Measurements from ENCODE around the gene SLC22A3.
"Not testable (repeated sequence)": the region's sequence is repeated elsewhere in the genome, so short reads cannot be mapped to it uniquely, and the experiment has no call there.

SLC22A3 gene

GRCh38 chr6:160337301-160337700 lies 10.9 kb upstream of the SLC22A3 start:
- DNase-seq = no peak

DNA sequence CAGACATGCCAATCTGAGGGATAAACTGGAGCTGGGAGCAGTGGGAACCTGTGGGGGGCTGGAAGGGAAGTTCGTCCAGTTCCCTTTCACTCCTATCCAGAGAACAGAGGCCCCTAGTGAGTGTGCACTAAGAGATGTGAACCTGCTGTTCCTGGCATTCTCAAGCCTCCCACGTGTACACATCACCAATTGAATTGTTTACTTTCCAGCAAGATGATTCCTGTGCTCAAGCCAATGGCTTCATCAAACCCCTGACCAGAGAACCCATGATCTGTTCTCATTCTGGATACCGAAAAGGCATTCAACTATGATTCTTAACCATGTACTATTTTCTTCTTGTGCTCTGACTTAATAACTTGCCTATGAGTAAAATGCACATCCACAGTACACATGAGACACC lies 10.2 kb upstream of the SLC22A3 start:
- no peak for DNase-seq

GRCh38 chr6:160343144-160343543 lies 5.0 kb upstream of the SLC22A3 start:
- no peak for DNase-seq

DNA sequence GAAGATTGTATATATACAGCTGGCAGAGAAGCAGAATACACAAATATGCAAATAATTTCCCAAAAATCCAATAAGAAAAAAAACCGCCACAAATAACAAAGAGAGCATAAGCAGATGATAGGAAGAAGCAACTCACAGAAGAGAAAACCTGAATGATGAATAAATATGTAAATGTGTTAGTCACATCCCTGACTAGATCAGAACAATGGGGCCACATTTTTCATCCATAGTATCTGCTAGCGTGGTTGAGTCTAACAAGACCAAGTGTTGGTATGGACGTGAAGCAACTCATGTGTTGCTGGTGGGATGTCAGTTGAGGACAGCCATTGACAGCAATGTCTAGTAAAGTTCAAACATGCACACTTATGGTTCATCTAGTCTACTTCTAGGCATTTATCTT lies 3.9 kb upstream of the SLC22A3 start:
- DNase-seq = no peak

DNA sequence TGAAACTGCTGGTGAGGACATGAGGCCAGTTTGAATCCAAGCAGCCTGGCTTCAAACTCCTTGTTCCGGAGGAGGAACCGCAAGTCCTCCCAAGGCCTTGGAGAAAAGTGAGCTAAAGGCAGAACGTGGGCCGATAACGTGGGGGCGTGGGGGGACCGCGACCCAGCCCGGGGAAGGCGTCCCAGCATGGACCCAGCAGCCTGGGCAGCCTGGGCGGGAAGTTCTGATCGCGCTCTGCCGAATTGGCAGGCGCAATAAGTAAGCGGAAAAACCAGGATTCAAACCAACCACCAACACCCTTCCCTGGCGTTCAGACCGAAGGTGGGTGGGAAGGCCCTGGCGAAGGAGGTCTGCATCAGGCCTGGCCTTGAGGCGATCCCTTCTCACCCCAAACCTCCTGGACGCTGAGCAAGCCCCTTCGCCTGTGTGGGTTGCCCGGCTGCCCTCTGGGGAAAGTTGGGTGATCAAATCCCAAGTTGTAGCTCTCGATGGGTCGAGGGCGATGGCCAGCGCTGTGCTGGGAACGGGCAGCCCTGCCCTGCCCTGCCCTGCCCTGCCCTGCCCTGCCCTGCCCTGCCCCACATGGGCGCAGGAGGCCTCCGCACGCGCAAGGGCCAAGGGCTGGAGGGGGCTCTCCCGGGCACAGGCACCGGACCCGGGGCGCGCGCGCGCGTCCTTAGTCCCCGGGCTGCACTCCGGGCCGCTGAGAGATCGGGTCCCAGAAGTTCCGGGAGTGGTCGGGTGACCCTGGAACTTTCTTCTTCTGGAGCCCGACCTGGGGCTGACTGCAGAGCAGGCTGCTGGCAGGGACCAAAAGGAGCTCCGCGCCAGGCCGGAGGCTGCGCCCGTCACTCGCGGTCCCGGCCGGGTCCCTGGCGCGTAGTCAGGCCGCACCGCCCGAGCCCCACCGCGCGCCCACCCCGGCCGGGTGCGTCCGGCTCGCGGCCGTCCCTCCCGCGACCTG lies 637 bp upstream of the SLC22A3 start:
- DNase-seq = no peak

- DNase-seq = peak in 1 of 2 donors; percentile 37
Observed at GRCh38 chr6:160349020-160349441, 853 bp downstream of the SLC22A3 start.

DNA sequence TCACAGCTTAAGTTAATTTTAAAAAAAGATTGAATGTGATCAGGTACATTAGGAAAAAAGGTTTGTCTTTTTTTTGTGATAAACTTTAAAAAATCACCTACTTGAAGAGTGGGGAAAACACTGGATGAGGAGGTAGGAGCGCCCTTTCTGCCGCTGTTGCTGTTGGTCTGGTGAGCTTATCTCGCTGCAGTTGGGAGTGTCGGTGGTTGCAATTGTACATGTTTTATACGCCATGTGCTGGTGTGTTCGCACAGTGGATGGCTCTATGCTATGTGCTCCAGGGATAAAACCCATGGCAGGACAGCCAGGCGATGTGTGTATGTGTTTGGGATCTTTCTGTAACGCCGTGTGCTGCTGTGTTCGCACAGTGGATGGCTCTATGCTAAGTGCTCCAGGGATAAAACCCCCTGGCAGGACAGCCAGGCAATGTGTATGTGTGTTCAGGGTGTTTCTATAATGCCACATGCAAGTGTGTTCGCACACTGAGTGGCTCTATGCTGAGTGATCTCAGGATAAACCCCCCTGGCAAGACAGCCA lies 1.7 kb downstream of the SLC22A3 start:
- DNase-seq = no peak

GRCh38 chr6:160353950-160354496 lies 5.8 kb downstream of the SLC22A3 start:
- no peak for DNase-seq

- no peak for DNase-seq
Observed at GRCh38 chr6:160355001-160355400, 6.8 kb downstream of the SLC22A3 start.

DNA sequence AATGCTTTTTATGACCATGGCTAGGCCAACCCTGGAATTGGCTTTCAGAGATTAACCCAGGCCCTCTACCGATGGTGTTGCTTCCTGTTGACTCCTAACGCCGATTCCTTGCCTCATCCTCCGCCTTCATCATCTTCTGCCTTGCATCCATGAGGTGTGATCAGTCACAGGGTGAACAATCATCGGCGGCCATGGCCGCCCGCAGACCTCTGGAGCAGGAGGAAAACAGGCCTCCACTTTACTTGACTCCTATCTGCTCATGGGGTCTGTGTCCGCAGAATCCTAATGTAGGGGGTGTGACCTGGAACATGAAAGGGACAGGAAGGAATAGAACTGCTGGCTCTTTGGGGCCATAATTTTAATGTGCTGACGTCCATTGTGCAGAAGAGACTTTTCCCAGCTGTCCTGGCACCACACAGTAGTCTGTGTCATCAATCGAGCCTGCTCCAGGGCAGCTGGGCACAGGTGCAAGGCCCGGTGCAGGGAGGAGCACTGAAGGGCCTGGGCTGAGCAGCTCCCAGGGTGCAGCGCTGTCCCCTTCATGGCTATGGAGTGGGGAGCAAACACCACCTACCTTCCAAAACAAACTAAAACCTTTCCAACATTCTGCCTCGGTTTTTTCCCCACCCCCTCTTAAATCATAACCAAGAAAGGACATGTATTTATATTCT lies 8.0 kb downstream of the SLC22A3 start:
- DNase-seq = no peak

DNA sequence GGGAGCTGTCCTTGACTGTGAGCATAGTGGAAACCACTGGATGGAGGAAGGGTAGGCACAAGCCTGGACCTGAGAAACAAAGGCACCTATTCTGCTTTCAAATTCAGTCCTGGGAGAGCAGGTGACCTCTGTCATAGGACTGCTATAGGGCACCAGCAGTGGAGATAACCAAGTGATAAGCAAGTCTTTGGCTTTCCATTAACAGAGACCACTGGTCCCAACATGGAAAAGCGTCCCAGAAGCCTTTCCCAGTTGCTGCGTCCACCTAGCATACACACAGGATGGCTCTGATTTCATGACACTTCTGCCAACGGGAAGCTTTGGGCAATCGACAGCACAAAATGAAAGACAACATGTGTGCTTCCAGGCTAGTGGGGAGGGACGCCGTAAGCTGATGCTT lies 8.9 kb downstream of the SLC22A3 start:
- DNase-seq = no peak

GRCh38 chr6:160358225-160359119 lies 10.3 kb downstream of the SLC22A3 start:
- DNase-seq = no peak

DNA sequence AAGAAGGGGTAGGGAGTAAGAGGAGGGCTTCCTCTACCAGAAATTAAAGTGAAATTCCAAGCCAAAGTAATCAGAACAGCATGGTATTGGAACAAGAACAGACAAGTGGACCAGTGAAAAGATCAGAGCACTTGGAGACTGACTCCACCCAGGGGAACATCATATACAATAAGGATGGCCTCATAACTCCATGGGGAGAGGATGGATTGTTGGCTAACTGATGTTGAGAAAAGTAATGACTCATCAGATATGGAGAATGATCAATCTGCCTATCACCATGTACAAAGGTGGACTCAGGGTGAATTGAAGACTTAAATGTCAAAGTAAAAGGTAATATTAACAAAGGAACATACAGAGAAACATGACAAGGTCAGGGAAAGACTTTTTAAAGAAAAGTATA lies 12.8 kb downstream of the SLC22A3 start:
- DNase-seq = no peak

DNA sequence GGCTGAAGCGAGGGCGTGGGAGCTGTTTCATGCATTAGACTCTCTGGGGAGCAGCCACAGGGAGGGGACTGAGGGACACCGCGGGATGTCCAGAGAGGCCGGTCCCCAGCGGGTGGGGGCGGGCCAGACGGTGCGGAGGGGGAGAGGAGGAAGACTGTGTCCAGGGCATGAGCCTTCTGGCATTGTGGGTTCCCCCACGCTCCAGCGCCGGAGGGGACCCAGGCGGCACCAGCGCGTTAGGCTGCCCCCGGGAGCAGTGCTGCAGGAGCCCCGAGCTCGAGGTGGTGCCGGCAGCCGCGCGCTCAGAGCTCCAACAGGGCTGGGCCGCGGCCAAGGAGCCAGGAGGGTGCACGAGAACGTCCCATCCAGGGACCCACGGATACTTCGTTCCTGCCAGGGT lies 14.4 kb downstream of the SLC22A3 start:
- DNase-seq = no peak

DNA sequence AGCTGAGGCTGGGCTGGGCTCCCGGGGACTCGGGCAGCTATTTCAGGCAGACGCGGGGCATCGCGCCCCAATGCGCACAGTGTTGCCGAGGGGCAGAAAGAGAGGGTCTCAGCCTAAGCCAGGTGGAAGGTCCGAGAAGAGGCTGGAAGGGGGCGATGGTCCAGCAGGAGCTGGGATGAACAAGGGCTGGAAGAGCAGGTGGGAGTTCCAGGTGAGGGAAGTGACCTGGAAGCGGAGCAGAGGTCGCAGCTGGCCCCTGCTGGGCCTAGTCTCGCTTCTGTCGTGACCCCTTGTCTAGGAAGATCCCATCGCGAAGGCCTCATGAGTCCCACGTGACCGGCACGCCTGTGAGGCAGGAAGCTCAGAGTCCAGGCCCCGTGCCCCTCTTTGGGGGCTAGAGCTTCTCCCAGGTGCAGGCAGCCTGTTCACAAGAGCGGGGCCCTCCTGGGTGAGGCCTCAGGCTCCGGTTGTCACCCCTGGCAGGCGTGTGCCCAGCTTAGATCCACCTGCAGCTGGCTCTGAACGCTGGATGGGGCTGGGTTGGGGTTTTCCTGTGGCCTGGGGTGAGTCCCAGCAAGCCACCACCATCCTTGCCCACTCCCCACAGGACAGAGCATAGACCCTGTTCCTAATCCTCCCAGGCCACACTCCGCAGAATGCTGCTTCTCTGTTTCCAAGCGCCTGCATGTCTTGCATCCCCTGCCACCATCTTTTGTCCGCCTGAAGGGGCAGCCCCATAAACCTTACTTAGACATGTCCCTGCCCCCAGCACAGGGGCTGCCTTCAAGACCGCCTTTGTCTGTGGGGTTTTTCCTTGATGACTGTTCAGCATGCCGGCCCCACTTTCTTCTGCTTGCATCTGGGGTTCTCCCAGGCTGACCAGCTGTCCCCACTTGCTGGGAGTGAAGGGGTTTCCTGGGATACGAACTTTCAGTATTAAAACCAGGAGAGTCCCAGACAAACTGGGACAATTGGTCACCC lies 15.1 kb downstream of the SLC22A3 start:
- no peak for DNase-seq

DNA sequence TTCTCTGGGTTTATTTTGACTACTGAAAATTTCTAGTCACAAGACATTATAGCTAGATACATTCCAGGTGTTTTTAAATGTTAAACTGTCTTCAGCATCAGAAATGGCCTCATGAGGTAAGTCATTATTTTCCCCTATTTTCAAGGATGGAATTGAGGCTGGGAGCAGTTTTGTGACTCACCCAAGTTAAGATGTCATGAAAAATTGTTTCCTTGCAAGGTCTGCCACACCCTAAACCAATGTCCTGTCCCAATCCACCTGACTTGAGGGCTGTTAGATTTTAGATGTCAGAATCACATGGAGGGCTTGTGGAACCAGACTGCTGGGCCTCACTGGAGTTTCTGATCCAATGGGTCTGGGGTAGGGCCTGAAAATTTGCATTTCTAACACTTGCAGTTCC lies 16.9 kb downstream of the SLC22A3 start:
- no peak for DNase-seq

DNA sequence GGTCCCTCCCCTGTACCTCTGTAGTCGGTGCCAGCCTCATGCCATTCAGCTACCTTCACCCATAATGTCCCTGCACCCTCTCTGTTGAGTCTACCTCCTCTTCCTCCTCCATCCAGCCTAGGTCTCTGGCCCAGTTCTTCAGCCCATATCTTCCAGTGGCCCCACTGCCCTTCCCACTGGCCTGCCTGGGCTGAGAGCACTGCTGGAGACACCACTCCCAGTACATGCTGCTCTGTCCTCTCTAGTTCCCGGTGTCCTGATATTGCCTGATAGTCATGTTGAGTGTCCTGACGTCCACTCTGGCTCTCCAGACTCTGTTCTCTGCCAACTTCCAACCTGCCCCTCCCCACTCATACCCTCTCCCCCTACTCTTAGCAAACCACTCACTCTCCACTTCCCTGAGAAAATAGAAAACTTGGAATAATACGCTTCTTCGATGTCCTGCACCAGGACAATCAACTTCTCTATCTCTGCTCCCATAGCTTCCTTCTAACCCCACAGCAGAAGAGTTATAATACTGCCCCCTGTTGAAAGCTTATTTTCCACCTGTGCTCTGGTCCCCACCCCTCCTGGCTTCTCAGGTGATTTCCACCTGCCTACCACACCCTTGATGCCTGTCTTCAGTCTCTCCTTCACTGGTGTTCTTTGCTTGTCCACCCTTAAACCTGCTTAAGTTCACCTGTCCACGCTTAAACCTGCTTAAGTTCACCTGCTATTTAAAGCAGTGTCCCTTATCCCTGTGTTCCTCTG lies 19.8 kb downstream of the SLC22A3 start:
- no peak for DNase-seq

- DNase-seq = no peak
Observed at GRCh38 chr6:160368670-160369069, 20.5 kb downstream of the SLC22A3 start.

- not testable (repeated sequence) for DNase-seq
Observed at GRCh38 chr6:160373601-160374000, 25.4 kb downstream of the SLC22A3 start.

- no peak for DNase-seq
Observed at GRCh38 chr6:160374836-160375560, 26.8 kb downstream of the SLC22A3 start.
